H9 (cell line): Measurements from ENCODE around the gene ARMC9. TPM values are rescaled to one million over a fixed set of nuclear protein-coding genes. Genes with fewer than 3 reads are reported as not detected.

Experiments
- DNase-seq: peaks from one replicate; pipeline ENCODE4 v3.0.0-alpha.2; 2017
- H2AFZ ChIP-seq: one replicate; pipeline ENCODE4 v1.6.1; 2013; ENCODE audit warnings: mild to moderate bottlenecking, low read length, control low read depth, moderate library complexity
- H2AK5ac ChIP-seq: 2 replicates; pipeline ENCODE4 v1.6.1; 2013; ENCODE audit warnings: low read length, control low read depth, mixed read lengths; ENCODE audit not compliant: insufficient read length
- H2BK120ac ChIP-seq: one replicate; pipeline ENCODE4 v1.6.1; 2013; ENCODE audit warnings: low read depth, mild to moderate bottlenecking, low read length, control low read depth, inconsistent platforms; ENCODE audit not compliant: poor library complexity, severe bottlenecking
- H2BK12ac ChIP-seq: 2 replicates; pipeline ENCODE4 v1.6.1; 2013; ENCODE audit warnings: low read length, control low read depth, mixed read lengths, low read depth; ENCODE audit not compliant: insufficient read length
- H2BK15ac ChIP-seq: 2 replicates; pipeline ENCODE4 v1.6.1; 2013; ENCODE audit warnings: low read depth, low read length, control low read depth
- H2BK20ac ChIP-seq: one replicate; pipeline ENCODE4 v1.6.1; 2013; ENCODE audit warnings: low read depth, mild to moderate bottlenecking, low read length, control low read depth, inconsistent platforms; ENCODE audit not compliant: poor library complexity, severe bottlenecking
- H2BK5ac ChIP-seq: 2 replicates; pipeline ENCODE4 v1.6.1; 2013; ENCODE audit warnings: low read length, control low read depth, mixed read lengths; ENCODE audit not compliant: insufficient read length
- H3K14ac ChIP-seq: 2 replicates; pipeline ENCODE4 v1.6.1; 2013; ENCODE audit warnings: low read length, control low read depth; ENCODE audit not compliant: insufficient read depth
- H3K18ac ChIP-seq: 2 replicates; pipeline ENCODE4 v1.6.1; 2013; ENCODE audit warnings: low read depth, mild to moderate bottlenecking, mixed read lengths, low read length, control low read depth; ENCODE audit not compliant: insufficient read length
- H3K23ac ChIP-seq: 2 replicates; pipeline ENCODE4 v1.6.1; 2013; ENCODE audit warnings: low read length, control low read depth, mixed read lengths, low read depth; ENCODE audit not compliant: insufficient read length
- H3K23me2 ChIP-seq: 2 replicates; pipeline ENCODE4 v1.6.1; 2013; ENCODE audit warnings: low read depth, mild to moderate bottlenecking, mixed read lengths, low read length, control low read depth; ENCODE audit not compliant: insufficient read length, poor library complexity, severe bottlenecking
- H3K27ac ChIP-seq: 2 replicates; pipeline ENCODE4 v1.5.1; 2013; ENCODE audit warnings: low read length, control low read depth, mixed read lengths, low read depth; ENCODE audit not compliant: insufficient read length
- H3K27me3 ChIP-seq: 2 replicates; pipeline ENCODE4 v1.6.1; 2013; ENCODE audit warnings: low read length, control low read depth, inconsistent platforms; ENCODE audit not compliant: insufficient read depth
- H3K4ac ChIP-seq: 2 replicates; pipeline ENCODE4 v1.6.1; 2013; ENCODE audit warnings: low read depth, mild to moderate bottlenecking, control low read depth, inconsistent platforms, low read length, moderate library complexity
- H3K4me1 ChIP-seq: 2 replicates; pipeline ENCODE4 v1.6.1; 2013; ENCODE audit warnings: low read length, control low read depth, inconsistent platforms; ENCODE audit not compliant: insufficient read depth
- H3K4me2 ChIP-seq: 2 replicates; pipeline ENCODE4 v1.6.1; 2013; ENCODE audit warnings: low read length, control low read depth, mixed read lengths; ENCODE audit not compliant: insufficient read length, insufficient read depth
- H3K56ac ChIP-seq: 2 replicates; pipeline ENCODE4 v1.6.1; 2013; ENCODE audit warnings: low read depth, mild to moderate bottlenecking, mixed read lengths, low read length, control low read depth; ENCODE audit not compliant: insufficient read length
- H3K79me1 ChIP-seq: 2 replicates; pipeline ENCODE4 v1.6.1; 2013; ENCODE audit warnings: low read depth, mild to moderate bottlenecking, moderate library complexity, low read length, control low read depth, inconsistent platforms; ENCODE audit not compliant: insufficient read depth, poor library complexity, severe bottlenecking
- H3K79me2 ChIP-seq: 2 replicates; pipeline ENCODE4 v1.6.1; 2013; ENCODE audit warnings: low read length, control low read depth, inconsistent platforms; ENCODE audit not compliant: insufficient read depth
- H3K9ac ChIP-seq: 2 replicates; pipeline ENCODE4 v1.6.1; 2013; ENCODE audit warnings: low read length, control low read depth, mixed read lengths; ENCODE audit not compliant: insufficient read length; ENCODE audit errors: extremely low read depth
- H3K9me3 ChIP-seq: one replicate; pipeline ENCODE4 v1.6.1; 2013; ENCODE audit warnings: low read depth, low read length, inconsistent platforms; ENCODE audit not compliant: control insufficient read depth
- H3T11ph ChIP-seq: one replicate; pipeline ENCODE4 v1.6.1; 2013; ENCODE audit warnings: mild to moderate bottlenecking, low read length, control low read depth, inconsistent platforms
- H4K20me1 ChIP-seq: one replicate; pipeline ENCODE4 v1.6.1; 2013; ENCODE audit not compliant: control insufficient read depth, insufficient read length, insufficient read depth
- H4K5ac ChIP-seq: 2 replicates; pipeline ENCODE4 v1.6.1; 2013; ENCODE audit warnings: low read depth, mild to moderate bottlenecking, mixed read lengths, low read length, control low read depth; ENCODE audit not compliant: insufficient read length
- H4K8ac ChIP-seq: replicated peaks from 2 replicates; pipeline ENCODE4 v1.6.1; 2013; ENCODE audit warnings: low read length, control low read depth, mixed read lengths, low read depth; ENCODE audit not compliant: insufficient read length
- H4K91ac ChIP-seq: 2 replicates; pipeline ENCODE4 v1.6.1; 2013; ENCODE audit warnings: low read depth, mild to moderate bottlenecking, moderate library complexity, mixed read lengths, low read length, control low read depth; ENCODE audit not compliant: insufficient read length
- H3K27ac Mint-ChIP-seq, 3 experiments: 2 replicates in 2 of 3; 3 replicates in 1 of 3; pipeline ENCODE4 v1.8.0; 2020 to 2021; ENCODE audit warnings: mixed read lengths in 3 of 3, mild to moderate bottlenecking in 1 of 3, moderate library complexity in 1 of 3
- H3K27me3 Mint-ChIP-seq: 2 replicates; pipeline ENCODE4 v1.8.0; 2021; ENCODE audit warnings: low read depth, mild to moderate bottlenecking, moderate library complexity, mixed read lengths
- H3K36me3 Mint-ChIP-seq, 3 experiments: 2 replicates in 2 of 3; 3 replicates in 1 of 3; pipeline ENCODE4 v1.8.0; 2020 to 2021; ENCODE audit warnings: low read depth in 3 of 3, mixed read lengths in 3 of 3; ENCODE audit not compliant: insufficient read depth in 1 of 3
- H3K4me1 Mint-ChIP-seq, 2 experiments: 2 replicates each; pipeline ENCODE4 v1.8.0; 2020; ENCODE audit warnings: mixed read lengths in 2 of 2
- H3K4me3 Mint-ChIP-seq, 2 experiments: 2 replicates in 1 of 2; 3 replicates in 1 of 2; pipeline ENCODE4 v1.8.0; 2020 to 2021; ENCODE audit warnings: mild to moderate bottlenecking in 2 of 2, mixed read lengths in 2 of 2, moderate library complexity in 1 of 2
- H3K9me3 Mint-ChIP-seq, 2 experiments: 2 replicates in 1 of 2; 3 replicates in 1 of 2; pipeline ENCODE4 v1.8.0; 2020; ENCODE audit warnings: mild to moderate bottlenecking in 2 of 2, mixed read lengths in 2 of 2, moderate library complexity in 1 of 2
- CTCF ChIP-seq: fragments of 200-600 bp; sonication (generic); conservative IDR thresholded peaks from 3 replicates; pipeline ENCODE4 v1.8.0; 2021; ENCODE audit warnings: antibody characterized with exemption, mild to moderate bottlenecking
- WGBS: extraction: QIAGEN DNeasy Blood & Tissue Kit; methylation state at CpG from one replicate; pipeline ENCODE4 v1.1.7; 2013; ENCODE audit warnings: missing lambda C conversion rate, low lambda C conversion rate, mixed read lengths; ENCODE audit not compliant: insufficient read length; ENCODE audit errors: extremely low coverage; 5-methylcytosine and 5-hydroxymethylcytosine counted together
- total RNA-seq: library from RNA; stranded (reverse); gene quantifications from 2 replicates; pipeline ENCODE4 v1.2.1, GENCODE V29; 2021

Gene ARMC9
- total RNA-seq, 1 experiment from 2014 or later = 37.6 TPM

GRCh38 chr2:231167745-231168459, 30.5 kb upstream of the ARMC9 start:
- Histone ChIP-seq H4K8ac (no peak overlapping the region), H3K18ac (no peak overlapping the region), H2AK5ac (no peak overlapping the region), H2BK120ac (no peak overlapping the region), H3K79me2 (no peaks in the 10 kb centered on the region), H4K5ac (no peak overlapping the region), H2BK15ac (no peak overlapping the region), H2BK5ac (no peak overlapping the region), H4K91ac (no peak overlapping the region), H3K4me2 (no peak overlapping the region), H3K27me3 (no peaks in the 10 kb centered on the region), H2BK12ac (no peak overlapping the region), H3K4ac (no peak overlapping the region), H2AFZ (no peak overlapping the region), H3T11ph (no peak overlapping the region), H3K27ac (no peak overlapping the region), H4K20me1 (no peaks in the 10 kb centered on the region), H3K56ac (no peak overlapping the region), H3K9me3 (no peaks in the 10 kb centered on the region), H3K4me1 (0 out of 2 replicates have a peak, but pooled peaks cover 3% of the 10 kb centered on the region), H3K79me1 (no peaks in the 10 kb centered on the region), H2BK20ac (no peak overlapping the region), H3K14ac (no peak overlapping the region), H3K23me2 (no peaks in the 10 kb centered on the region), H3K23ac (no peak overlapping the region), H3K9ac (no peak overlapping the region)
- Mint-ChIP-seq H3K4me3 (no peak overlapping the region), H3K9me3 (no peaks in the 10 kb centered on the region), H3K27ac (no peak overlapping the region), H3K27me3 (no peaks in the 10 kb centered on the region), H3K36me3 (peaks cover 26 to 65% (median 52%) of the 10 kb centered on the region in 3 experiments; a peak in 6 of 7 replicates), H3K4me1 (peaks cover 6 to 20% of the 10 kb centered on the region in 2 experiments)
- no peak for TF ChIP-seq CTCF
- WGBS = no CpG with 5 or more reads among the region's 6 CpGs
- no peak for DNase-seq
